HG03558 (cell line): ENCODE data around the gene TCN2.
"Not testable (repeated sequence)": the region's sequence is repeated elsewhere in the genome, so short reads cannot be mapped to it uniquely, and the experiment has no call there.

Source experiments
- ATAC-seq: cut with Tn5 transposase; IDR thresholded peaks from one replicate; pipeline ENCODE4 v1.9.1; 2021; ENCODE audit warnings: moderate number of reproducible peaks; ENCODE audit not compliant: unreplicated experiment; ENCODE audit errors: extremely low read depth

The TCN2 gene

GRCh38 chr22:30574997-30575671 is 31.8 kb upstream of the TCN2 start:
- ATAC-seq: no peak

DNA sequence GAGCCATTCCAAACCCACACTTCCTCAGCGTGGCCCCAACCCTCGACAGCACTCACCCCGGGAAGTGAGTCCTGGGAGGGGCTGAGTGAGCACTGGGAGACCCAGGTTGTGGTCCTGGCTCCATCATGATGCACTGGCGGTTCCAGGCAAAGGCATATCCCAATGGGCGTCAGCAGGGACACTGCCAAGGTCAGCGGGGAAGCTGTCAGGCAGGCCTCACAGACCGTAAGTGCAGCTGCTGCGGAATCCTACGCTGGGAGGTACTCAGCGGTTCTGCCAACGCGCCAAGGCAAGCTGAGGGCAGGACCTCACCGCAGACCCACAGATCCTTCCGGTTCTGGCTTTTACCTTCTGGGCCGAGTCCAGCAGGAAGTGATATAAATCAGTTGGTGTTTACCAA is 31.1 kb upstream of the TCN2 start:
- no peak for ATAC-seq

- ATAC-seq: no peak
Measured at GRCh38 chr22:30578481-30578880, 28.5 kb upstream of the TCN2 start.

DNA sequence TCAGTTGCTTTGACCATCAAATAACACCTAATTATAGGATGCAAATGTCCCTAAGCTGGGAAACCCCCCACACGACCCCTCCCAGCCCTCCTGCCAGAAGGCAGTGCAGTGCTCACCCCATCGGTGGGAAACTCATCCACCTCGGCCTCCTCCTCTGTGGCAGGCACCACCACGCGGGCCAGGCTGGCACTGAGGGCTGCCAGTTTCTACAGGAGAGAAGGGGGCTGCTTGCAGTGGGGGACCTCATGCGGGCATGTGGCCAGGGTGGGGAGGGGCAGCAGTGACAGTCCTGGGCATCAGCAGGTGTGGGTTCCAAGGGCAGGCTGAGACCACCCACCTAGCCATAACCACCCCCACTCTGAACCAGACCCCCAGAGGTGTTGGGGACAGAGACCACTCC is 26.1 kb upstream of the TCN2 start:
- ATAC-seq: no peak

- ATAC-seq: no peak
Measured at GRCh38 chr22:30582051-30582450, 24.9 kb upstream of the TCN2 start.

DNA sequence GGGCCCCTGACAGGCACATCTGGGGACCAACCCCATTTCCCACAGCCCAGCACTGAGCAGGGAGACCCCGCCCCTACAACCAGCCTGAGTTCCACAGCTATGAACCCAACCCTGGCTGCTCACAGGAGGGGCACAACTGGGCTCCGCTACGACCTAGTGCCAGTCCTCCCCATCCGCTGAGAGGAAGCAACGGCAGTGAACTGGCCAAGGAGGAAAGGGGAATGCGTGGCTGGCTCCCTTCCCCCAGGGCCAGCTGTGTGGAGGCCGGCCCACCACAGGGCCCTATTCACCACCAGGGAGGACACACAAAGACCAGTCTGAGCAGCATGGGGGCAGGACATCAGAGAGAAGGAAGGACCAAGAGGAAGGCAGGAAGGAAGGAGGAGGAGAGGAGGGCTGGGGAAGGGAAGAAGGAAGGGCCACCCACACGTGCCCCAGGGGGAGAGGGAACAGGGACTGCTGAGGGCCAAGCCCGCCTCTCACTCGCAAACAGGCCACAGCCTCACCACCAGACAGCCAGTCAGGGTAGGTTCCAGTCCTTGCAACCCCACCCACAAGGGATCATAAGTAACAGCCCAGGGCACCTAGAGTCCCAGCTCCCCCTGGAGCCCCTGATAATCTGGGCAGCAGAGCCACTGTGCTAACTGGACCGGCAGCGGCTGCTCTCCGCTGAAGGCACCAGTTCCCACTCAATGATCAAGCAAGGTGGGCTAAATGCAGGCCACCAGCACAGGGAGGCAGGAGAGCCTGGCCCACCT is 24.0 kb upstream of the TCN2 start:
- no peak for ATAC-seq

DNA sequence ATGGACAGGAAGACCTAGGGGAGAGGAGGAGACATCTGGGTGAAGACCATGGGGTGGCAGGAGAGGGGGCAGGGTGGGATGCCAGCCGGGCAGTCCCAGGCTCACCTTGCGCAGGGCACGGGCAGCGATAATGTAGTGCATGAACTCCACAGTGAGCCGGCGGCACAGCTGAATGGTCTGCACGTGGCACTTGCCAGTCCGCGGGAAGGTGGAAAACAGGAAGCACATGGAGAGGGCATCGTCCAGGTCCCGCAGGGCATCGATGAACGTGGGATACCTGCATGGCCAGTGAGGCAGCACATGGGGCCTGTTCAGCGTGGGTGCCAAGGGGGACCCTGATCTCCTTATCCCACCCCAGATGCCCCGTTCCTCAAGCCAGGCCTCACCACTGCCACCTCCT is 22.5 kb upstream of the TCN2 start:
- ATAC-seq: no peak

DNA sequence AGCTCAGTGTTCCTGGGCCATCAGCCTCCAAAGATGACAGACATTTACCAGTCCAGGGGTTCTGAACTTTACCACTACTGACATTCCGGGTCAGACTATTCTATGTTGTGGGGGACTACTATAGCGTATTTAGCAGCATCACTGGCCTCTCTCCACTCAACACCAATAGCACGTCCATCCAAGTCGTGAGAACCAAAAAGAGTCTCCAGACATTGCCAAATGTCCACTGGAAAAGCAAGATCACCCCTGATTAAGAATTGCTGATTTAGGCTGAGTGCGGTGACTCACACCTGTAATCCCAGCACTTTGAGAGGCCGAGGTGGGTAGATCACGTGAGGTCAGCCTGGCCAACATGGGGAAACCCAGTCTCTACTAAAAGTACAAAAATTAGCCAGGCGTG is 20.6 kb upstream of the TCN2 start:
- no peak for ATAC-seq

GRCh38 chr22:30591191-30591587 is 15.8 kb upstream of the TCN2 start:
- no peak for ATAC-seq

DNA sequence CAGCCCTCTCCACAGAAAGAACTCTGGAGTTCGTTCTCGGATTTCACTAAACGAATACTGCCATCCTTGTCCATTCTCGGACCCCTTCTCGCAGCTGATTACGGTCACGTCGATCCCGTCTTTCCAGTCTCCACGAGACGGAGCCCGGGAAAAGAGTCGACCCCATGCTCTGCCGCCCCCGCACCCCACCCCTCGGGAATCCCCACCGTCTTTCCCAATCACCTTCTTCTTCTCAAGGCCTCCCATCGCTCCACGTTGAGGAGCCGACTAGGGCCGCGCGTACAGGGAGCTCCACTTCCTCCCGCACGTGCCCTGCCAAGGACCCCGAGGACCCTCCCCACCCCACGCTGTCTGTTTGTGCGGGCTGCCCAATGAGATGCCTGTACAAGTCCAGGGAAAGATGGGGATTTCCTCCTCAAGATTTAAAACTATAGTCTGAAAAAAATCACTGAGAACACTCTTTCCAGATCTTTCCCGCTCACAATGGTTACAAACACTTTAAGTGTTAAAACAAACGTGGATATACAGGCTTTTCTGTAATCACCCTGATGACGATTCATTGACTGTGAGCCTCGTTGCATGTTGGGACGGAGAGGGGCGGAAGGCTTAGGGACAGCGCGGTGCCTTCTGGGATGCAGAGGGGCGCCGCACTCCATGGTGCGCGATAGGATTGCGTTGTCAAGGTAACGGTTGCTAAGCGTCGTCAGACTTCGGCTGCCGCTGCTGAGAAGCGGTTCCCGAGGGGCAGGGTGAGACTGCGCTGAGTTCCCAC is 15.2 kb upstream of the TCN2 start, which contains the start of gene PES1:
PES1 (minus strand) TSS at position 323 of the 772 bp plus-strand sequence; CDS start at position 246, 77 bp downstream.
- ATAC-seq: peak; percentile 89

DNA sequence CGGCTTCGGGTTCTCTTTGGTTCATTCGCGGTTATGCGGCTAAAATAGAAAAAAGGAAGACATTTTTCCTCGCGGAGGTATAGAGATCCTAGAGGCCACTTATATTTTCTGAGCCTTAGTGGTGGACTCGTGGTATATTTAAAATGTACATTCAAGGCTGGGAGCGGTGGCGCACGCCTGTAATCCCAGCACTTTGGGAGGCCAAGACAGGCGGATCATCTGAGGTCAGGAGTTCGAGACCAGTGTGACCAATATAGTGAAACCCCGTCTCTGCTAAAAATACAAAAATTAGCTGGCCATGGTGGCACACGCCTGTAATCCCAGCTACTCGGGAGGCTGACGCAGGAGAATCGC is 14.6 kb upstream of the TCN2 start:
- ATAC-seq: not testable (repeated sequence)

- ATAC-seq: no peak
Measured at GRCh38 chr22:30596199-30596598, 10.8 kb upstream of the TCN2 start.

DNA sequence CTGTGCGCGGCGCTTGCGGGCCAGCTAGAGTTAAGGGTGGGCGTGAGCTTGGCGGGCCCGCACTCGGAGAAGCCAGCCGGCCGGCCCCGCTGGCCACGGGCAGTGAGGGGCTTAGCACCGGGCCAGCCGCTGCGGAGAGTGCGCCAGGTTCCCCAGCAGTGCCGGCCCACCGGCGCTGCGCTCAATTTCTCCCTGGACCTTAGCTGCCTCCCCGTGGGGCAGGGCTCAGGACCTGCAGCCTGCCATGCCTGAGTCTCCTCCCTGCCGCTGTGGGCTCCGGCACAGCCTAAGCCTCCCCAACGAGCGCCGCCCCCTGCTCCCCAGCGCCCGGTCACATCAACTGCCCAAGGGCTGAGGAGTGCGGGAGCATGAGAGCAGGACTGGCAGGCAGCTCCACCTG is 10.1 kb upstream of the TCN2 start:
- no peak for ATAC-seq

- no peak for ATAC-seq
Measured at GRCh38 chr22:30598986-30599385, 8.0 kb upstream of the TCN2 start.

- ATAC-seq: no peak
Measured at GRCh38 chr22:30600921-30601320, 6.1 kb upstream of the TCN2 start.

- no peak for ATAC-seq
Measured at GRCh38 chr22:30601464-30601863, 5.5 kb upstream of the TCN2 start.

GRCh38 chr22:30602049-30602448 is 4.9 kb upstream of the TCN2 start:
- no peak for ATAC-seq

- ATAC-seq: no peak
Measured at GRCh38 chr22:30603801-30604200, 3.2 kb upstream of the TCN2 start.

DNA sequence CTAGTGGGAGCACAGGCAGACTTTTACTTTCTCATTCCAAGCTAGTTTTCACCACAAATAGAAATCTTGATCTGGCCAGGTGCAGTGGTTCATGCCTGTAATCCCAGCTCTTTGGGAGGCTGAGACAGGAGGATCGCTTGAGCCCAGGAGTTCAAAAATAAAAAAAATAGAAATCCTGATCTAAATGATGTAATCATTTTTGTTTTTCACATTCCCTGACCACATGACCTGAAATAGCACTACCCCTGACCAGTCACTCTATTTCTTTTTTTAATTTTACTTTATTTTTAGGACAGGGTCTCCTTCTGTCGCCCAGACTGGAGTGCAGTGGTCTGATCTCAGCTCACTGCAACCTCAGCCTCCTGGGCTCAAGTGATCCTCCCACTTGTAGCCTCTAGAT is 2.3 kb upstream of the TCN2 start:
- ATAC-seq: no peak

DNA sequence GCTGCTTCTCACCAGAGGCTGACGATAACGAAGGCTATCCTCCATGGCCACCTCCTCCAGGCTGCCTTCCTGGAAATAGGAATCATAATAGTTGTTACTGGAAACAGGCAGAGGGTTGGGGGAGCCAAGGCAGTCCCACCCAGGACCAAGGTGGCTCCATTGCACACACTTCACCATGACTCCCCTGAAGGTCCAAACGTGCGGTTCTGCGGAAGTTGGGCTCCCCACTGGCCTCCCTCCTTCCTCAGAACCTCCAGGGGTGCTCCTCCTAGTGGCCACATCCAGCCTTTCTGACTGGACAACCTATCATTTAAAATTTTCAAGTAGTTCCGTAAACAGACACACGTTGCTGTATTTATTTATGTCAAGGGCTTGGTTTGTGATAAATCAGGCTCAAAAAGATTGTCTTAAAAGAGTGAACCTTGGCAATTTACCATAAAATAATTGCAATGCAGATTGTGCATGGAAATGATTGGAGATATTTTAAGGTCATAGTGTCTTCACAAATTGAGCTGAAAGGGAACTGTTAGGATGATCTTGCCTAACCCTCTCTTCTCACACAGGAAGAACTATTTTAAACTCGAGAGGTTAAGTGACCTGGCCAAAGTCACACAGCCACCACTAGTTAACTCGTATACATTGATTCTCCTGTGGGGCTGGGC is 1.4 kb upstream of the TCN2 start:
- ATAC-seq: no peak
